ENCODE measurements around the gene KCTD18.

GRCh38 chr2:200471324-200471848, 38.5 kb downstream of the KCTD18 start:
- TF ChIP-seq CTCF (IDR thresholded peaks at IDR 0.05) = peak in 5 of 7 experiments; percentile 9 to 50 (median 47)
- TF ChIP-seq POLR2A (IDR thresholded peaks at IDR 0.05) = no peak
